ENCODE results near the gene C19orf38.
A peak's percentile ranks its signal among the peaks of the same experiment; 100 is the strongest.

The C19orf38 gene

DNA sequence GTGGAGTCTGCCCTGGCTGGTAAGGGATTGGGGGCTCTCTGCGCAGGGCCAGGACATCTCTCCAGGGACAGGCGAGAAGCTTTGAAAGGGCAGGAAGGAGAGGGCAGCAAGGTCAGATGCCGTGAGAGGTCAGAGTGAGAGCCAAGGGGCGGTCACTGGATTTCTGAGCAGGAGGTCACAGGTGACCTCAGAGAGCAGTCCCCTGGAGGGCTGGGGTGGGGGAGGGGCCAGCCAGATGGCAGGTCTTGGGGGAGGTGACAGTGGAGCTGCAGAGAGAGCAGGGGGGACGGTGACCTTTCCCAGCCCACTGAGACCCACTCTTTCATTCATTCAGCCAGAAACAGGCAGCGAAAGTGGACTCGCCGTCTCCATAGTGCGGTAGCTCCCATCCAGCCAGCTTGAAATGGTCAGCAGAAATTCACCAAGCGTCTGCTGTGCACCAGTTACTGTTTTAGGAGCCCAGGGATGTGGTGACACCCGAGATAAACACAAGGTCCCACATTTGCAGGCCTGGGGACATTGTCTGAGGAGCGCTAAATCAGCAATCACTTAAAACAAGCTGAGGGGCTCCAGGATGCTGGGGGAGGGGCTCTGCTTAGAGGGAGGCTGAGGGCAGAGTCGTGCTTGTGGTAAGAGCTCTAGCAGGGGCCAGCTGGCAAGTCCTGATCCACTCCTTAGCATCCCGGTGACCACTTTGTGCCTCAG lies 33.3 kb downstream of the C19orf38 start:
- no peak for DNase-seq

DNA sequence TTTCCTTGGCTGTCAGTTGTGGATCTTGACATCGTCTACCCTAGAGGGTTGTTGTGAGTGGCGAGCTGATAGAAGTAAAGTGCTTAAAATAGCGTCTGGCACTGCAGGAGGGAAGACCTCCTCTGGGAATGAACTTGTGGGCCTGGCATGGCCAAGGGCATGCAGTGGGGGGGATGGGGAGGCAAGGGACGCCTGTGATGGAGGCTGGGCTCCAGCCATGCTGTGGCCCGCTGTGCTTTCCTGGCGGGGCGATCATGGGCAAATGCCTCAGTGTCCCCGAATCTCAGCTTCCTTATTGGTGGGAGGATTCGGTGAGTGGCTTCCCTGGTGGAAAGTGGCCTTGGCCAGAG lies 33.9 kb downstream of the C19orf38 start:
- no peak for DNase-seq

DNA sequence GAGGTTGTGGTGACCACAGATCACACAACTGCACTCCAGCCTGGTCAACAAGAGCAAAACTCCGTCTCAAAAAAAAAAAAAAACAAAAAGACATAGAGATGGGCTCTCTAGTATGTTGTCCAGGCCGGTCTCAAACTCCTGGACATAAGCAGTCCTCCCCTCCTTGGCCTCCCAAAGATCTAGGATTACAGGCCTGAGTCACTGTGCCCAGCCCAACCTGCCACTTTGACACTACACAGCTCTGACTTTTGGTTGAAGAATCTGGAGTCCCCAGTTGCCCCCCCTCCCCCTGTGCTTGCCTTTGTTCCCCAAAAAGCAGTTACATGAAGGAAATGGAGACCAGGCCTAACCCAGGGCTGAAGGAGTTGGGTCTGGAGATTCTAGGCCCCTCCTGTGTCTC lies 36.1 kb downstream of the C19orf38 start:
- no peak for DNase-seq

DNA sequence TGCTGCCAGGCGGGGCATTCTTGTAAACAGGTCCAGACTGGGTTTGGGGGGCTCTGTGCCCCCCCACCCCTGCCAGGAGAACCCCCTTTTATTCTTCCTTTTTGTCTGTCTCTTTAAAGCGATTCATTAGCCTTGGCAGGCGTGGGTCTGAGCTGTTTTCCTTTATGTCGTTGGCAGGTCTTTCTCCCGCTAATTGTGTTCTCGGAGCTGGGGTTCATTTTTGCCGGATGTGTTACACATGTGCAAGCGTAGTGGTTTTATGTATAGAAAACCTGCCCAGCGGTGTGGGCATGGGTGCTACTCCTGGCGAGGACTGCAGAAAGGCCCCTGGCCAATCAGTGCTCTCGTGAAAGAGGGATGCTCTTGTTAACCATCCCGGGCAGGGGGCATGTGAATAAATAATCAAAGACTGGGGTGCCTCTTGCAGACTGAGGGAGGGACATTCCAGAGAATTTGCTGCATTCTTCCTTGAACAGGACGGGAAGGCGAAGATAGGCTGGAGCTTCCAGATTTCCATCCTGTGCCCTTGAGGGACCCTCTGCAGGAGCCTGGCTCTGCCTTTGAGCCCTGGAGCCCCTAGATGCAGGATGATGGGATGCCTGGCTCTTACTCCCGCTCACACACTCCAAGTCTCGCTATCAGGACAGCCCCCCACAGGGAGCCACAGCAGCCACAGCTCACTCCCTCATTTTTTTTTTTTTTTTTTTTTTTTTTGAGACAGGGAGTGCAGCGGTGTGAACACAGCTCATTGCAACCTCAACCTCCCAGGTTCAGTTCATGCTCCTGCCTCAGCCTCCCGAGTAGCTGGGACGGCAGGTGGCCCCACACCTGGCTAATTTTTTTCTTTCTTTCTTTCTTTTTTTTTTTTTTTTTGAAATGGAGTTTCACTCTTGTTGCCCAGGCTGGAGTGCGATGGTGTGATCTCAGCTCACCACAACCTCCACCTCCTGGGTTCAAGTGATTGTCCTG lies 37.3 kb downstream of the C19orf38 start:
- DNase-seq = no peak

DNA sequence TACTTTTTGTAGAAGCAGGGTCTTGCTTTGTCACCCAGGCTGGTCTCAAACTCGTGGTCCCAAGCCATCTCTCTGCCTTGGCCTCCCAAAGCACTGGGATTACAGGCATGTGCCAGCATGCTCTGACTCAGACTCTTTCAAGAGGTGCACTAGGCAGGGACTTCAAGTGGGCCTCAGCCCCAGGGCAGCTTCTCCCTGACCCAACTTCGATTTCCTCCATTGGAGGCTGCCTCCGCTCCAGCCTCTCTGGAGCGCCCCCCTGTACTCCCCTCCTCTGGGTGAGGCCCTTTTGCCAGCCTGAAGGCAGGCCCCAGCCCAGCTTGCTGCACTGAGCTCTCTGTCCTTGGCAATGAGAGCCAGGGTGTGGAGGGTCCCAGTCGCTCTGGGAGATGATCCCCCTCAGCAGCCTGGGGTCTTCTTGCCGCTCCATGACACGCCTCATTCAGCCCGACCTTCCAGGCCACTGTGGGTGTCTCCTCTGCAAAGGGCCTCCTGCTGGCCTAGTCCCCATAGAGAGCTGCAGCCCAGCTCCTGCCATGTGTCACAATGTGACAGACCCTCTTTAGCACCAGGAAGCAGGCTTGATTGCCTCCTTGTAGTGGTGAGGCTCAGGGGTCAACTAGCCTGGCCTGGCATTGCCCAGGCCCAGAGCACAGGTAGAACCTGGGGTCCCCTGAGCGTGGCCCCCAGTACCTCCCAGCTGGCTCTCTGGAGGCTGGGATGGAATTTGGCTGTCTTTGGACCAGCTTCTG lies 39.6 kb downstream of the C19orf38 start:
- DNase-seq = no peak

DNA sequence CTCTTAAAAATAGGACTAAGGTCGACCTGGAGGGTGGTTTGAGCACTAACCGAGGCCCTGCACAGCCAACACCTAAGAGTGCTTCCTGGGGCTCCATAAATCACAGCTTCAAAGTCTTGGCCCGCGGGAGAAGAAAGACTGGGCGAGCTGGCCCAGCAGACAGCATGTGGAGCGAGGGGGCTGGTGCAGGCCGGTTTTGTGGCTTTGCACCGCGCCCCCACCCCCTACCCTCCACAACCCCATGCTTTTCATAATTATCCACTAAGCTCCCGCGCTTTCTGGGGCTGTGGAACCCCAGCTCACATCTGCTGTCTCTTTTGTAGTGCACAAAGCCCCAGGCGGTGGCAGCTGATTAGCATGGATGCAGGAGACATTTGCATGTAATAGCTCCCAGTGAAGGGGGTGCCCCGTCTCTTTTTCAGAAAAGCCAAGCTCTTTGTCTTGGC lies 40.2 kb downstream of the C19orf38 start:
- peak; percentile 48 for DNase-seq

DNA sequence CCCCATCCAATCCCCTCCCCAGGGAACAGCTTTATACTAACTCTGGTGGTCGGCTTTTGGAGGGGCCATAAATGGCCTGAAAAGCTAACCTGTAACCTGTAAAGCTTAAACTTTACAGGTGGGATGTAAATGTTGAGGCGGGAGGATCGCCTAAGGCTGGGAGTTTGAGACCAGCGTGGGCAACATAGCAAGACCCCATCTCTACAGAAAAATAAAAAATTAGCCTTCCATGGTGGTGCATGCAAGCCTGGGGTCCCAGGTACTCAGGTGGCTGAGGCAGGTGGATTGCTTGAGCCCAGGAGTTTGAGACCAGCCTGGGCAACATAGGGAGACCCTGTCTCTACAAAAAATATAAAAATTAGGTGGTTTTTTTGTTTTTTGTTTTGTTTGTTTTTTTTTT lies 41.7 kb downstream of the C19orf38 start:
- no peak for DNase-seq

DNA sequence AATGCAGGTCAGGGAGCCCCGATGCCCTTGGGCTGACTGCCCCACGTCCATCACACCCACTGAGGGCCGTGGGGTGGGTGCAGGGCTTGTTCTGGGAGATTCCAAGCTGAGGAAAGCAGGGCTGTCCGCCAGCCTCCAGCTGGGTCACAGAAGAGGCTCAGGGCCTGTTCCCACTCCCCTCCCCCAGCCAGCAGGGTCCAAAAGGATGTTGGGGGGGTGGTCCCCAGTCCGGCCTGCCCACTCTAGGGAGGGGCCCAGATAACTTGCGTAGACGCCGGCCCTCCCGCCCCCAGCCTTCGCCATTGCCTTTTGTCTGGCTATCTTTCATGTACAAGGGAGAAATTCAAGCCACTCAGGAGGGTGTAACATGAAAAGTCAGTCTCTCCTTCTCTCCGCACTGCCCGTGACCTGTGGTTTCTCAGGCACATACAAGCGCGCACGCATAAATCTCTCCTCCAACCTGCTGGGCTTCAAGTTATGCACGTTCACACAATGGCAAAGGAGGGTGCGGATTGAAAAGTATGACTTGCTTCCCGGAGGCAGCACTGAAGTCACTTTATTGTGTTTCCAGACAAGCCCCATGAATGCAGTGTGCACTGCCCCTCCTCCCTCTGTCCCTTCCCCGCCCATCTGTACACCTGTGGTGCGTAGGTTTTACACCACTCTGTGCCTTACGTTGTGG lies 43.3 kb downstream of the C19orf38 start:
- peak; percentile 34 for DNase-seq

DNA sequence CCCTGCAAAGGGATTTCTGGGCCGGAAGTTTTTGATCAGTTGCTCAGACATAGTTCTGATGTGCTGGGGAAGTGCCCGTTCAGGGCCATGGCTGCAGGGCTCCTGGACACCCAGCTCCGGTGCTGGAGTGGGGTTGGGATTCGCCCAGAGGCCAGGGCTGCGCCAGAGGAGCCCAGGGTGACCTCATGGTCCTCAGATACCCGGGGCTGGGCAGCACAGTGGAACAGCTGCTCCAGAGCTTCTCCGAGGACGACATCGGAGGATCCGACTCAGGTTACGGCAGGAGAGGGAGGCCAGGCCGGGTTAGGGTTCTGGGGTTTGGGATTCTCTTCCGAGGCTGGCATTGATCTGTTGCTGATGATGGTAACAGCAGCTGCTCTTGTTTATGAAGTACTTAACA lies 44.0 kb downstream of the C19orf38 start:
- peak; percentile 60 for DNase-seq

DNA sequence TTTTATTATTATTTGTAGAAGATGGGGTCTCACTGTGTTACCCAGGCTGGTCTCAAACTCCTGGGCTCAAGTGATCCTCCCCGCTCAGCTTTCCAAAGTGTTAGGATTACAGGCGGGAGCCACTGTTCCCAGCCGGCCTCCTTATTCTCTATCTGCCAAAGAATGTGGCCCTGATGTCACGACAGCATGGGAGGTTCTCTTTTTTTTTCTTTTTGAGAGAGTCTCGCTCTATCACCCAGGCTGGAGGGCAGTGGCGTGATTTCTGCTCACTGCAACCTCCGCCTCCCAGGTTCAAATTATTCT lies 46.6 kb downstream of the C19orf38 start:
- DNase-seq = no peak

DNA sequence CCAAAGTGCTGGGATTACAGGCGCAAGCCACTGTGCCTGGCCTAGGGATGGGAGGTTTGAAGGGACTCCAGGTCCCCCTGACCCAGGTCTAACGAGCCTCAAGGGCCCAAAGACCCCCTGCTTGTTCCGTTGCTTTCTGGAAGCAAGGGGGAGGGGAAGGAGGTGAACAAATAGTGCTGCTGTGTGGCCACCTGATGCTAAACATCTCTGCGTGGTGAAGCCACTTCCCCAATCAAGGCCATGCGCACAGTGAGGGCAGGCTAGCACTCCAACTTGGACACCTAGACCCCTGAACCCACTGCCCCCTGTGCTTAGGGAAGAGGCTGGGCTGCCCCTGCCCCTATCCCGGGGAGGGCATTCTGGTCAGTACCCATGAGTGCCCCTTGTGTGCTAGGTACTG lies 47.1 kb downstream of the C19orf38 start:
- DNase-seq = no peak

DNA sequence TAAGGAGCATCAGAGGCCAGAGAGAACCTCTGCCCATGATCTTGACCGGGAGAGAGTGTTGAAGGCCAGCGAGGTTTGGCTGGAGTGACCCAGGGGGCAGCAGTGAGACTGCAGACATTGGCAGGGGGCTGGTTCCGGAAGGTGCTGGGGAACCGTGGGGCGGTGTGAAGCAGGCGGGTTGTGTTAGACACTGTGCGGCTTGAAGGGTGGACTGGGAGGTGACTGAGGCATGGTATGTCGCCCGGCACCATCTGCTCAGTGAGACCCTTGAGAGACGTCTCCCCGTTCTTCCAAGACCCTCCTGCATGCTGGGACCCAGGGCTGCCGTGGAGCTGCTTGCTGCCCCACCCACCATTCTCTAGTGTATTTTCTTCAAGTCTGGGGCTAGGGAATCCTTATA lies 47.7 kb downstream of the C19orf38 start:
- DNase-seq = no peak

DNA sequence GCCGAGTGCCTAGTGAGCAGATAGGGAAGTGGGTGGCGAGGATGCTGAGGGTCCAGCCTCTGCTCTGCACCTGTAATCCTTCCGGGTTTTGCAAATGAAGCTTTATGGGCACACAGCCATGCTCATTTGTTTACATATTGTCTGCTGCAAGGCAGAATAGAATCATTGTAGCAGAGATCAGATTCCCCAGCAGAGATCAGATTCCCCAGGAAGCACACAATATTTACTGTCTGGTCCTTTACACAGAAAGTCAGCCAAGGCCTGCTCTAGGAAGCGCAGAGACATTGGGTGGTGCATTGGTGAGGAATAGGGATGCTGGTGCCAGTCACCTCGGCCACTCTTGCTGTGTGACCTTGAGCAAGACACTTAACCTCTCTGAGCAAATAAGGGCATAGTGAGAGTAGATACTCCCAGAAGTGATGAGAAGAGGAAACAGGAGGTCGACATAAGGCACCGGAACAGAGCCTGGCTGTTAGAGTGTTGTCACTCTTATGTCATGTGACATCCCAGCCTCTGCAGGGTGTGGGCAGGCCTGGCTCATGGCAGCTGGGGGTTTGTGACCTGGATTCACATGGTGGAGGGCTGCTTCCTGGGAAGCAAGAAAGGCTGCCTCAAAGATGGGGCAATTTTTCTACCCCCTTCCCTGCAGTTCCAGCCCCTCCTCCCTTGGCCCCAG lies 48.8 kb downstream of the C19orf38 start:
- peak; percentile 44 for DNase-seq

DNA sequence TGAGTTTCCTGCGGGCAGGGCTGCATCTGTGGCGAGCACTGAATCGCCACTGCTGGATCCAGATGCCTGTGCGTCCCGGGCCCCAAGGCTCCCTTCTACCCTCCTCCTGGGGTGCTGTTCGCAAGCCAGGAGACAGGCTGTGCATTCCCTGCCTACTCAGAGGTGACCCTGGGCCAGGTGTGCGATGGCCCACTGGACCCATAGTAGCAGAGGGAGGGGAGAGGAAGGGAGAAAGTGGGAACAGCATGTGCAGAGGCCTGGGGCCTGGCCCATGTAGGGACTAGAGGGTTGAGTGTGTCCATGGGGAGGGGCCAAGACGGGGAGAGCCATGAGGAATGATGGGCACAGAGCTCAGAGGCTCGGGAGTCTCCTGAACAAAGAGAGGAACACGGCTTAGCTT lies 50.4 kb downstream of the C19orf38 start:
- no peak for DNase-seq

DNA sequence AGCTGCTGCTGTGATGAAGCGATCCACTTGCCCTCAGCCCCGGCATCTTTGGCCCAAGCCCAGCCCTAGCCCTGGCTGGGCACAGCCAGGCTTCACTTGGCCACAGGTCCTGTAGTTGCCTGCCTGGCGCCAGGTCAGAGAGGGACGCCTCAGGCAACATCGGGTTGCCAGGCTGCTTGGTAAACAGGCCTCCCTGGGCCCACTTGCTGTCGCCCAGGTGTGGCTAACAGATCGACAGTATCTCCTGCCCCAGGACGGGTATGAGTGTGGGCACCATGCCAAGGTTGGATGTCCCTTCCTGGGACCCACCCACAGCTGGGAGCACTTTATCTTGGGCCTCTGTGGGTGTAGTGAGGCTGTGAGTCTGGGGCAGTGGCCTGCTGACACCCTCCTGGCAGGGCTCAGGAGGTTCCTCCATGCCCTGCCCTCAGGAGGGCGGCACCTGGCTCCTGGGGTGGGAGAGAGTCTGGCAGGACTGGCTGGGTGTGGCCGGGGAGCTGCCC lies 51.0 kb downstream of the C19orf38 start:
- DNase-seq = no peak

DNA sequence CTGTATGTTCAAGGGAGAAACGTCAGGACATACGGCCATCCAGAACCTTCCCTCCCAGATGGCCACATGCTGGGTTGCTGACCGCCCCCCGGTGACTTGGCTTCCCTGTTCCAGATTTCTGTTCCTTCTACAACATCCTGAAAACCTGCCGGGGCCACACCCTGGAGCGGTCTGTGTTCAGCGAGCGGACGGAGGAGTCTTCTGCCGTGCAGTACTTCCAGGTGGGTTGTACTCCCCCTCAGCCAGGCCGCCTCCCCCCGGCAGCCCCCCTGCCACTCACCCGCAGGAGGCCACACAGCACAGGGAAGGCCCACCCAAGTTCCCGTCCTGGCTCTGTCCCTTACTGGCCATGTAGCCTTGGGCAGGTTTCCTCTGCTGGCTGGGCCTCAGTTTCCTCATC lies 59.7 kb downstream of the C19orf38 start:
- no peak for DNase-seq

DNA sequence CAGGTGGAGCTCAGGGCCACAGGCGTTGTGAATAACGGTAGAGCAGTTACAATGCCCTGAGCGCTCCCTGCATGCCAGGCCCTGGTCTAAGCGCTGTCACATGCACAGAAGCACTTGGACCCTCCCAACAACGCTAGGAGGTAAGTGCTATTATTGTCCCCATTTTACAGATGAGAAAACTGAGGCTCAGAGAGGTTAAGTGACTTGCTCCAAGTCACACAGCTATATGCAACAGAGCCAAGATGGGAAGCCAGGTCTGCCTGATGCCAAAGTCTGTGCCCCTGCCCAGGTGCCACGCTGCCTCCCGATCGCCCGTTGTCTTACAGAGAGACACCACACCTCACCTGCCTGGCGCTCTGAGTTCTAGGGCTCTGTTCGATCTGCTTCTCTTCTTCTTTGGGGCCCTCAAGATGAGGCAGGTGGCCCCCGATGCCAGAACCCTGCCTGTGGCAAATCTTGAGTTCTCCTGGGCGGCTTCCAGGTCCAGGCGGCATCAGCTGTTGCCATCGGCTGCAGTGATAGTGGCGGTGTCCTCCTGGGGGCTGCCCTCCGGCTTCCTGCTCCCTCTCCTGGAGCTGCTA lies 60.3 kb downstream of the C19orf38 start:
- DNase-seq = no peak

DNA sequence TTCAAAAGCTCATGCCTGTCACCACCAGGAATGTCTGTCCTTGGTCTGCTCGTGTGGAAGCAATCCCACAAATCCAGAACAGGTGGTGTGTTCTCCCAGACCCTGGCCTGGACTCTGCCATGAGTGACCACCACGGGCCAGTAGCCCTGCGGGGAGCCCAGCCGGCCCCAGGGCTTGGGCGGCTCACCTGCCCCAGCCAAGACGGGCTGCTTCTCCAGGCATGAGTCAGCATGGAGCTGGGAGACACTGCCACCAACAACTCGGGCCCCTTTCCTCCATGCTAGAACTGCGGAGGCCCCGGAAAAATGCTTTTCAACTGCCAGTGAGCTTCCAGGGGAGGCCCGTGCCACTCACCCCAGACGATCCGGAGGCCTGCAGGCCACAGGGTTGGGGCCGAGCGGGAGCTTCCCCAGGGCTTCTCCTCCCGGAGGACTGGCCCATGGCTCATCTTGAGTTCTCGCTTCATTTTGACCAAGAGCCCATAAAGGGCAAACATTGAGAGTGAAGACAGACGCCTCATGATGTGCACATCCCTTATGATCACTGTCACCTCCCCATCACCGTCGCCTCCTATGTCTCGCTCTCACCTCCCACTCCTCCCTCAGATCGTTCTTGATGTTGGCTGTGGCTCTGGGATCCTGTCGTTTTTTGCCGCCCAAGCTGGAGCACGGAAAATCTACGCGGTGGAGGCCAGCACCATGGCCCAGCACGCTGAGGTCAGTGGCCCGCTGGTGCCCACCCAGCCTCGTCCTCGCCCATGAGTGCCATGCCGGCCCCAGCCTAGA lies 63.6 kb downstream of the C19orf38 start:
- no peak for DNase-seq

DNA sequence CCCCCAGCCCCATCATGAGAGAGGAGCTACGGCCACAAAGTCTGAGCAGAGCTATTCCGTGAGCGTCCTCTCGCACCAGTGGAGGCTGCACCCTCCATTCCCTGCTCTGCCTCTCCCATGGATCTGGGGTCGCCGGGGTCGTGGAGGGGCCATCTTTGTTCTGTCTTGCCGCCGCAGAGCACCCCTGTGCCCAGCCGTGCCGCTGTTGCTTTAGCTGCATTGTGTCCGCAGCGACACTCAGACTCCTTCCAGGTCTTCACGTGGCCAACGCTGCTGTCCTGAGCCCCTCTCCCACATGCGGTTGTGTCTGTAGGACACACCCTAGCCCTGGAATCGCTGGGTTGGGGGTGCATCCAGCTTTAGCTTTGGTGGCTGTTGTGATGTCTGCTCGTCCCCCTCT lies 64.4 kb downstream of the C19orf38 start:
- DNase-seq = no peak

DNA sequence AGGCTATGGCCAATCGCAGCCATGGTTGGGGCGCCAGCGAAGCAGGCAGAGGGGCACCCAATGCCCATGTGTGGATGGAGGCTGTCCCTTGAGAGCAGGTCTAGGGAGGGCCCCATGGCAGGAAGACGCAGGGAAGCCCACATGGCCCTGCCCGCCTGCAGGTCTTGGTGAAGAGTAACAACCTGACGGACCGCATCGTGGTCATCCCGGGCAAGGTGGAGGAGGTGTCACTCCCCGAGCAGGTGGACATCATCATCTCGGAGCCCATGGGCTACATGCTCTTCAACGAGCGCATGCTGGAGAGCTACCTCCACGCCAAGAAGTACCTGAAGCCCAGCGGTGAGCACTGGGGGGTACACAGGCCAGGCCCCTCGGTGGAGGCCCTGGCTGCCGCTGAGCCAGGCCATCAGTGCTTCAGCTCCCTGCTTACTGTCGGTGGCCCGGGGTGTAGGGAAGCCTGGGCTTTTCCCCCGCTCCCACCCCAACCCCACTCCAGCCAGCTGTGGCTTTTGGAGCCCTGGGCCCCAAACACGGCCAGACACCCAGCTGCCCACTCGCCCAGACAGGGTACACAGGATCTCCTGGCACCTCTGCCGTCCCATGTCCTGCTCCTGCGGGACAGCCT lies 65.6 kb downstream of the C19orf38 start:
- DNase-seq = no peak

Measured in NCI-H2171 (cell line).